GM19324 (cell line): ENCODE data around the gene UBE2H.

ENCODE experiments used
- ATAC-seq: cut with Tn5 transposase; IDR thresholded peaks from one replicate; pipeline ENCODE4 v1.9.1; 2021; ENCODE audit warnings: mild to moderate bottlenecking, moderate library complexity; ENCODE audit not compliant: unreplicated experiment, low FRiP score

Gene UBE2H

GRCh38 chr7:129793506-129794310, 159.1 kb downstream of the UBE2H start:
- no peak for ATAC-seq

GRCh38 chr7:129792721-129793120, 160.0 kb downstream of the UBE2H start:
- ATAC-seq = no peak

- no peak for ATAC-seq
Observed at GRCh38 chr7:129790136-129790535, 162.6 kb downstream of the UBE2H start.

- no peak for ATAC-seq
Observed at GRCh38 chr7:129789652-129790051, 163.1 kb downstream of the UBE2H start.

GRCh38 chr7:129789000-129789399, 163.8 kb downstream of the UBE2H start:
- ATAC-seq = no peak

GRCh38 chr7:129786825-129787563, 165.8 kb downstream of the UBE2H start:
- no peak for ATAC-seq

- no peak for ATAC-seq
Observed at GRCh38 chr7:129785685-129786514, 166.9 kb downstream of the UBE2H start.

GRCh38 chr7:129784783-129785684, 167.7 kb downstream of the UBE2H start:
- no peak for ATAC-seq

GRCh38 chr7:129784437-129784782, 168.3 kb downstream of the UBE2H start:
- ATAC-seq = no peak

GRCh38 chr7:129783584-129783919, 169.2 kb downstream of the UBE2H start:
- ATAC-seq = no peak

GRCh38 chr7:129782818-129783583, 169.8 kb downstream of the UBE2H start:
- ATAC-seq = no peak

GRCh38 chr7:129781928-129782817, 170.6 kb downstream of the UBE2H start:
- no peak for ATAC-seq

GRCh38 chr7:129780974-129781927, 171.5 kb downstream of the UBE2H start:
- no peak for ATAC-seq
